Posterior vena cava (tissue), 2 donors: Measurements from ENCODE around the gene GNPTAB. TPM values are rescaled to one million over a fixed set of nuclear protein-coding genes. Genes with fewer than 3 reads are reported as not detected.

ENCODE experiments used
- DNase-seq: peaks from one replicate; pipeline ENCODE4 v3.0.0-alpha.2; 2020; ENCODE audit warnings: low spot score
- intact Hi-C, 2 donors: fragments of 100-400 bp; cut with DNase I; formaldehyde crosslinking; loops; one replicate each; pipeline versions ENCODE4 v1.14.1 to v1.14.2; 2022 to 2023
- total RNA-seq, 2 donors: library from RNA; stranded (reverse); fragmentation: NEBNext Ultra II Directional; extraction: Animal tissue kit (Norgen Biotek cat#: 25700); gene quantifications; one replicate each; pipeline ENCODE4 v1.2.1, GENCODE V29; 2021
- donor health status: DM: yes; HTN: yes; CAD: no.
- donor health status: DM: yes; HTN: yes; CAD: no.

GNPTAB gene
- total RNA-seq, 2 donors from 2014 or later = 37.0 to 42.8 TPM

GRCh38 chr12:101713930-101714329, 116.8 kb downstream of the GNPTAB start:
- DNase-seq = no peak
- intact Hi-C loops = no loop called here

- no peak for DNase-seq
- intact Hi-C loops = no loop called here
Measured at GRCh38 chr12:101713059-101713682, 117.6 kb downstream of the GNPTAB start.

GRCh38 chr12:101710288-101710687, 120.5 kb downstream of the GNPTAB start:
- intact Hi-C loops = no loop called here

GRCh38 chr12:101707131-101707782, 123.5 kb downstream of the GNPTAB start:
- no peak for DNase-seq
- intact Hi-C loops = no loop called here

More at GRCh38 chr12:101710288-101710687, 120.5 kb downstream of the GNPTAB start:
- DNase-seq = no peak

- DNase-seq = no peak
- intact Hi-C loops = no loop called here
Measured at GRCh38 chr12:101706403-101706802, 124.4 kb downstream of the GNPTAB start.

- intact Hi-C loops = no loop called here
- no peak for DNase-seq
Measured at GRCh38 chr12:101703487-101703886, 127.3 kb downstream of the GNPTAB start.

- intact Hi-C loops = no loop called here
- no peak for DNase-seq
Measured at GRCh38 chr12:101700299-101700820, 130.4 kb downstream of the GNPTAB start.

GRCh38 chr12:101698800-101699347, 131.9 kb downstream of the GNPTAB start:
- intact Hi-C loops = no loop called here

GRCh38 chr12:101697930-101698799, 132.6 kb downstream of the GNPTAB start:
- intact Hi-C loops = no loop called here

More at GRCh38 chr12:101698800-101699347, 131.9 kb downstream of the GNPTAB start:
- no peak for DNase-seq

GRCh38 chr12:101697197-101697929, 133.4 kb downstream of the GNPTAB start, which contains the start of gene CHPT1:
CHPT1 (plus strand) TSS chr12:101697640; CDS start chr12:101697862, 222 bp downstream.
- intact Hi-C loops = no loop called here
- DNase-seq = peak; percentile 89

More at GRCh38 chr12:101697930-101698799, 132.6 kb downstream of the GNPTAB start:
- DNase-seq = peak; percentile 88

GRCh38 chr12:101696251-101697196, 134.2 kb downstream of the GNPTAB start:
- peak; percentile 86 for DNase-seq
- intact Hi-C loops = no loop called here

GRCh38 chr12:101695706-101696105, 135.1 kb downstream of the GNPTAB start:
- DNase-seq = no peak
- intact Hi-C loops = no loop called here

Other genes starting within 250 kb of the GNPTAB start
- not detected for gene MYBPC1, start 236.0 kb downstream of the GNPTAB start, total RNA-seq
- gene CHPT1, start 133.3 kb downstream of the GNPTAB start, total RNA-seq = 10 to 100 TPM; 45.6 to 49.1 TPM
- gene SYCP3, start 91.5 kb downstream of the GNPTAB start, total RNA-seq = under 1 TPM in 1 of 2 donors, not detected in 1; 0.24 TPM
- gene DRAM1, start 46.6 kb upstream of the GNPTAB start, total RNA-seq = 10 to 100 TPM; 29.0 to 31.3 TPM
- 10 to 100 TPM; 46.7 to 50.0 TPM for gene WASHC3, start 231.0 kb upstream of the GNPTAB start, total RNA-seq